ENCODE results near the gene HERC5. TPM values are rescaled to one million over a fixed set of nuclear protein-coding genes. Genes with fewer than 3 reads are reported as not detected.

HERC5 gene
- total RNA-seq, 3 donors from 2014 or later (not counting 1 experiment from before 2014, with no cell fraction given), result 11.0 to 19.4 (median 17.9) TPM

GRCh38 chr4:88527787-88528186, 70.9 kb downstream of the HERC5 start:
- Mint-ChIP-seq H3K4me3 (no peak overlapping the region), H3K4me1 (peaks cover 9 to 10% of the 10 kb centered on the region in 2 donors)
- no peak for ATAC-seq

GRCh38 chr4:88528861-88529260, 71.9 kb downstream of the HERC5 start:
- H3K4me3 Mint-ChIP-seq, result no peak overlapping the region
- DNase-seq (no peak), ATAC-seq (no peak)
- 85% methylated on average over 2 of the region's 3 CpGs for WGBS (ENCODE audit: insufficient coverage)
- Histone ChIP-seq H3K27ac (ENCODE audit: low read length) (no peak overlapping the region), H3K27me3 (ENCODE audit: control insufficient read depth, insufficient read depth, low read length) (no peaks in the 10 kb centered on the region), H3K36me3 (ENCODE audit: control insufficient read depth, insufficient read depth, low read length) (no peaks in the 10 kb centered on the region), H3K9me3 (ENCODE audit: control insufficient read depth, insufficient read depth, low read length) (no peaks in the 10 kb centered on the region), H3K4me3 (ENCODE audit: low read length) (no peak overlapping the region), H3K4me1 (ENCODE audit: control insufficient read depth, insufficient read depth, low read length) (peaks cover 8% of the 10 kb centered on the region)
- H3K4me1 Mint-ChIP-seq, result peaks cover 5% of the 10 kb centered on the region in 2 donors
- no peaks in the 10 kb centered on the region for H3K9me3 Mint-ChIP-seq
- H3K36me3 Mint-ChIP-seq, result no peaks in the 10 kb centered on the region
- intact Hi-C loops (cut with micrococcal nuclease), result no loop called here
- TF ChIP-seq CTCF (IDR thresholded peaks at IDR 0.05), result no peak
- H3K27me3 Mint-ChIP-seq (ENCODE audit: low read depth in 2 of 2), result no peaks in the 10 kb centered on the region
- H3K27ac Mint-ChIP-seq, result no peak overlapping the region

More at GRCh38 chr4:88527787-88528186, 70.9 kb downstream of the HERC5 start:
- intact Hi-C loops (cut with micrococcal nuclease), result no loop called here
- no peaks in the 10 kb centered on the region for H3K27me3 Mint-ChIP-seq (ENCODE audit: low read depth in 2 of 2)
- H3K36me3 Mint-ChIP-seq, result no peaks in the 10 kb centered on the region
- H3K4me1 ChIP-seq (ENCODE audit: control insufficient read depth, insufficient read depth, low read length), result peaks cover 14% of the 10 kb centered on the region
- no peak overlapping the region for H3K27ac ChIP-seq (ENCODE audit: low read length)
- TF ChIP-seq CTCF (IDR thresholded peaks at IDR 0.05), result no peak
- WGBS (ENCODE audit: insufficient coverage), result 81% methylated on average over 8 of the region's 8 CpGs
- no peak for DNase-seq
- H3K27me3 ChIP-seq (ENCODE audit: control insufficient read depth, insufficient read depth, low read length), result no peaks in the 10 kb centered on the region
- no peaks in the 10 kb centered on the region for H3K9me3 ChIP-seq (ENCODE audit: control insufficient read depth, insufficient read depth, low read length)
- H3K9me3 Mint-ChIP-seq, result no peaks in the 10 kb centered on the region
- no peak overlapping the region for H3K27ac Mint-ChIP-seq
- no peak overlapping the region for H3K4me3 ChIP-seq (ENCODE audit: low read length)
- H3K36me3 ChIP-seq (ENCODE audit: control insufficient read depth, insufficient read depth, low read length), result no peaks in the 10 kb centered on the region

- intact Hi-C loops (cut with micrococcal nuclease), result no loop called here
- H3K27ac Mint-ChIP-seq, result no peak overlapping the region
- no peak for ATAC-seq
- no peak overlapping the region for H3K27ac ChIP-seq (ENCODE audit: low read length)
- no peak overlapping the region for H3K4me3 ChIP-seq (ENCODE audit: low read length)
- H3K36me3 ChIP-seq (ENCODE audit: control insufficient read depth, insufficient read depth, low read length), result no peaks in the 10 kb centered on the region
- no peaks in the 10 kb centered on the region for H3K9me3 ChIP-seq (ENCODE audit: control insufficient read depth, insufficient read depth, low read length)
- no peak for DNase-seq
- TF ChIP-seq CTCF (IDR thresholded peaks at IDR 0.05), result no peak
- H3K4me1 Mint-ChIP-seq, result no peaks in the 10 kb centered on the region
- no peaks in the 10 kb centered on the region for H3K27me3 ChIP-seq (ENCODE audit: control insufficient read depth, insufficient read depth, low read length)
- peaks cover under 1% of the 10 kb centered on the region for H3K4me1 ChIP-seq (ENCODE audit: control insufficient read depth, insufficient read depth, low read length)
- peaks cover 0 to 3% of the 10 kb centered on the region in 2 donors for H3K27me3 Mint-ChIP-seq (ENCODE audit: low read depth in 2 of 2)
- H3K4me3 Mint-ChIP-seq, result no peak overlapping the region
- WGBS (ENCODE audit: insufficient coverage), result 85% methylated on average over 3 of the region's 3 CpGs
- no peaks in the 10 kb centered on the region for H3K36me3 Mint-ChIP-seq
- no peaks in the 10 kb centered on the region for H3K9me3 Mint-ChIP-seq
Observed at GRCh38 chr4:88531549-88531948, 74.6 kb downstream of the HERC5 start.

- 88% methylated on average over 6 of the region's 6 CpGs for WGBS (ENCODE audit: insufficient coverage)
- Histone ChIP-seq H3K4me3 (ENCODE audit: low read length) (no peak overlapping the region), H3K4me1 (ENCODE audit: control insufficient read depth, insufficient read depth, low read length) (no peaks in the 10 kb centered on the region), H3K9me3 (ENCODE audit: control insufficient read depth, insufficient read depth, low read length) (no peaks in the 10 kb centered on the region), H3K27me3 (ENCODE audit: control insufficient read depth, insufficient read depth, low read length) (no peaks in the 10 kb centered on the region), H3K27ac (ENCODE audit: low read length) (no peak overlapping the region), H3K36me3 (ENCODE audit: control insufficient read depth, insufficient read depth, low read length) (no peaks in the 10 kb centered on the region)
- Mint-ChIP-seq H3K4me1 (no peaks in the 10 kb centered on the region), H3K27me3 (ENCODE audit: low read depth in 2 of 2) (peaks cover 0 to 3% of the 10 kb centered on the region in 2 donors), H3K36me3 (no peaks in the 10 kb centered on the region), H3K4me3 (no peak overlapping the region), H3K9me3 (no peaks in the 10 kb centered on the region), H3K27ac (no peak overlapping the region)
- ATAC-seq (no peak), DNase-seq (no peak)
- TF ChIP-seq CTCF (IDR thresholded peaks at IDR 0.05), result no peak
- intact Hi-C loops (cut with micrococcal nuclease), result no loop called here
Observed at GRCh38 chr4:88533088-88533790, 76.3 kb downstream of the HERC5 start.
